ENCODE results near the gene SH3RF3.

DNA sequence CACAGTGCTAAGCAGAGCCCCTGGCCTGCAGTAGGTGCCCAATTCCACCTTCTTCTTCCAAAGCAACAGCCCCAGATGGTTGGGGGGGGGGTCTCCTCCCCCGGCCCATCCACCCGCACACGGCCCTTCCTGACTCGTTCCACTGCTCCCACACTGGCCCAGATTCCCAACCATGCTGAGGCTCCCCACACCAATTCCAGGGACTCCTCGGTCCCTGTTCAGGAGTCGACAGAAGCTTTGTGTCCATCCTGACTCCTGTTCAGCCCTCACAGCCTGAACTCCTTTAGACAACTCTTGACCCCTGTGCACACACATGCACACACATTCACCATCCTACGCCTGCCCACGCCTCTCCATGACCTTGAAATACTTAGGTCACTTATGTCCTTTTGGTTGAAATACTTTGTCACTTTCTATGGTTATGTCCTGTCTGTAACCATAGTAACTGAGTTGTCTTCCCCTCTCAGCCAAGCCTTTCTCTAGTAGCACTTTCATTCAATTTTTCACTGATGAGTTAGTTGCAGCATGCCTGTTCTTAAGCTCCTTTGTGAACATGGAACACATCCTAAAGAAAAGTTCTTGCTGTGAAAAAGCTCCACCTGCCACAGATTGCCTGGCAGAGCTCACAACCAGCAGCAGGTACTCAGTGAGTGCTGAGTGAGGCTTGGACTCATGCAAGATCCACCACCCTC, 258.9 kb downstream of the SH3RF3 start:
- TF ChIP-seq CTCF (IDR thresholded peaks at IDR 0.05) (no peak), POLR2A (IDR thresholded peaks at IDR 0.05) (no peak), POLR2AphosphoS5 (IDR thresholded peaks at IDR 0.05) (no peak), EP300 (IDR thresholded peaks at IDR 0.05) (no peak)
